Right cardiac atrium (tissue), 5 donors: Measurements from ENCODE around the gene DRD3. TPM values are rescaled to one million over a fixed set of nuclear protein-coding genes. Genes with fewer than 3 reads are reported as not detected.

Experiments
- ATAC-seq, 2 donors: fragments of 200-7000 bp; cut with Tn5 transposase; one replicate each; pipeline versions ENCODE4 v1.8.0 to v1.9.1; 2020; ENCODE audit warnings: moderate library complexity in 2 of 2, mild to moderate bottlenecking in 1 of 2
- DNase-seq, 3 donors: peaks; one replicate each; pipeline ENCODE4 v3.0.0-alpha.2; 2020
- H3K27ac ChIP-seq: one replicate; pipeline ENCODE4 v1.5.1; 2013; ENCODE audit warnings: mild to moderate bottlenecking, low read length, control low read depth, moderate library complexity
- H3K27me3 ChIP-seq: one replicate; pipeline ENCODE4 v1.6.1; 2013; ENCODE audit not compliant: control insufficient read depth, insufficient read depth
- H3K4me1 ChIP-seq: one replicate; pipeline ENCODE4 v1.6.1; 2013; ENCODE audit warnings: low read length; ENCODE audit not compliant: control insufficient read depth, insufficient read depth
- H3K4me3 ChIP-seq: one replicate; pipeline ENCODE4 v1.5.1; 2013; ENCODE audit warnings: low read length, control low read depth
- H3K9me3 ChIP-seq: one replicate; pipeline ENCODE4 v1.6.1; 2013; ENCODE audit warnings: low read length; ENCODE audit not compliant: control insufficient read depth
- WGBS: extraction: QIAGEN DNeasy Blood & Tissue Kit; methylation state at CpG from one replicate; pipeline ENCODE4 v1.1.7; 2013; 5-methylcytosine and 5-hydroxymethylcytosine counted together
- intact Hi-C, 4 donors: fragments of 100-400 bp; cut with DNase I; formaldehyde crosslinking; loops; one replicate each; pipeline versions ENCODE4 v1.11.0 to v1.14.0; 2022 to 2023
- polyA plus RNA-seq: library from polyadenylated mRNA; stranded (reverse); fragments of 200-250 nt; gene quantifications from one replicate; pipeline ENCODE4 v1.2.3, GENCODE V29; 2013
- total RNA-seq, 4 donors: library from RNA; stranded (reverse); fragmentation: NEBNext Ultra II Directional; extraction: Animal tissue kit (Norgen Biotek cat#: 25700); gene quantifications; one replicate each; pipeline ENCODE4 v1.2.1, GENCODE V29; 2021
- donor health status: healthy with polysubstance abuse.
- donor health status: DM: no; HTN: yes; CAD: no.
- donor health status: DM: no; HTN: no; CAD: no.
- donor health status: DM: no; HTN: yes; CAD: no; lungs with severe emphysema.
- donor health status: DM: yes; HTN: yes; CAD: no.

DRD3 gene
- total and polyA plus RNA-seq, 5 donors: not detected

DNA sequence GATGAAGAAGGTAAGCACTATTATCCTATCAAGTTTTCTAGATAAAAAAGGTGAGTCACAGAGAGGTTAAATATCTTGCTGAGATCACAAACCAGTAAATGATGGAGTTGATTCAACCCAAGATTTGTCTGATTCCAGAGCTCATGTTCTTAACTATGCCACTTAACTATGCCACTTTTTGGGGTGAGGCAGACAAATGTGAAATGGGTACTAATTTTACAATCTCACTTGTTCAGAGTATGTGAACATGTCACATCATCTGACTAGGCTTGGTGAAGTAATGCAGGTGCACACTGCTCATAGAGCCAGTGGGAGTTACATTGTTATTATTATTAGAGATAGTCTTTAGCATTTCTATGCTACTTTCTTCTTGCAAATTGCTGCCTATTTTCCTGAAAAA, 2.0 kb downstream of the DRD3 start:
- Histone ChIP-seq H3K4me3 (no peak overlapping the region), H3K9me3 (no peaks in the 10 kb centered on the region), H3K27ac (no peak overlapping the region), H3K27me3 (no peaks in the 10 kb centered on the region), H3K4me1 (no peaks in the 10 kb centered on the region)
- DNase-seq (no peak), ATAC-seq (no peak)
- intact Hi-C loops: no loop called here

DNA sequence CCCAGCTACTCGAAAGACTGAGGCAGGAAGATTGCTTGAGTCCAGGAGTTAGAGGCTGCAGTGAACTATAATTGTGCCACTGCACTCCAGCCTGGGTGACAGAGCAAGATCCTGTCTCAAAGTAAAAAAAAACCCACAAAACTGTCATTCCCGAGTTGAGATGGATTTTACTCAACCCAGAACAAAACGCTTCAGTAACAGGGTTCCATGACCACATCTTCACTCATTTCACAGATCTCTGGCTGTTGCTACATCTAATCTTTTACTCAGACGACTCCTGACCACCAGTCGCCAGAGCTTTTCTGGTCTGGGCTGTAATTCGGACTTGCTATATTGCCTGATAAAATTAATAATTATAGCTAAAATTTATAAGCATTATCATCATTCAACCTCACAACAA, 2.4 kb downstream of the DRD3 start:
- intact Hi-C loops: no loop called here
- Histone ChIP-seq H3K4me3 (no peak overlapping the region), H3K27me3 (no peaks in the 10 kb centered on the region), H3K27ac (no peak overlapping the region), H3K4me1 (no peaks in the 10 kb centered on the region), H3K9me3 (no peaks in the 10 kb centered on the region)
- ATAC-seq (no peak), DNase-seq (no peak)
- 76% methylated on average over 6 of the region's 6 CpGs for whole genome bisulfite sequencing

DNA sequence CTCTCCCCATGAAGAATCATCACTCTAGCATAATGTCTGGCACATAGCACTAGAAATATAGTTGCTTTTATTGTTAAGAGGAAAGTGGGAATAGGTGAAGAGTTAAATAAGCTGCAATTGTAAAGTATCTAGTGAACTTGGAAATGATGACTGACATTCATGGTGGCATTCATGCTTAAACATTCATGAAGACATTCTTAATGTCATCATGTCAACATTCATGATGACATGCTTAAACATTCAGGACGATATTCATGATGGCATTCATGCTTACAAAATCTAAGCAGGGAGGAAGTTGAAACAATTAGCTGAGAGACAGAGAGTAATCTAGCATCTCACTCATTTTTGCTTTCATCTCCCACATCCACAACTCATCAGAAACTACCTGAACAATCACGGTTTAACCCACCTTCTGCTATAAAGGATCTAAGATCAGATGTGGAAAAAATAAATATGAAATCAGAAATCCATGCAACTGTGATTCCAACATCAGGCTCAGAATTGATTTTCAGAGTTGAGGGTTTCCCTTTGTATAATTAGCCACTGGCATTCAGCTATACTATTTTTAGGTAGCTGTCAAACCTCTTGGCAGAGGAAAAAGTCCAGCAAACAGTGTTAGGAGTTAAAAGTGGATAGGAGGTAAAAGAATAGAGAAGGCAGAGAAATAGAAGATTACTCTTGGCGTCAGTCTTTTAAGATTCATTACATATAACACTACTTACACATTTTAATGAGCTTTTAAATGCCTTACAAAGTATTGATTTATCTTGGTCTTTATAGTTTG, 3.5 kb downstream of the DRD3 start:
- H3K9me3 ChIP-seq: no peaks in the 10 kb centered on the region
- H3K4me1 ChIP-seq: no peaks in the 10 kb centered on the region
- WGBS: 53% methylated on average over 3 of the region's 3 CpGs
- intact Hi-C loops: no loop called here
- no peak overlapping the region for H3K27ac ChIP-seq
- H3K27me3 ChIP-seq: no peaks in the 10 kb centered on the region
- ATAC-seq (no peak), DNase-seq (no peak)
- no peak overlapping the region for H3K4me3 ChIP-seq

DNA sequence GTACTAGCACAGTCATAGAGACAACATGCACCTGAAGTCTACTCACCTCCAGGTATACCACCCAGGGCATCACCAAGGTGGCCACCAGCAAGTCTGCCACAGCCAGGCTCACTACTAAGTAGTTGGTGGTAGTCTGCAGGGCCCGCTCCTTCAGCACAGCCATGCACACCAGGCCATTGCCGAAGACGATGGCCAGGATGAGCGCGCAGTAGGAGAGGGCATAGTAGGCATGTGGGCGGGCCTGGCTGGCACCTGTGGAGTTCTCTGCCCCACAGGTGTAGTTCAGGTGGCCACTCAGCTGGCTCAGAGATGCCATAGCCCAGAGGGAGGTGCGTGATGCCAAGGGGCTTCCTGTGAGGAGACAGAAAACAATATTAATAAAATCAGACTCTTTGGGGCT, 7.2 kb downstream of the DRD3 start:
- Histone ChIP-seq H3K27me3 (no peaks in the 10 kb centered on the region), H3K4me3 (no peak overlapping the region), H3K27ac (no peak overlapping the region), H3K9me3 (no peaks in the 10 kb centered on the region), H3K4me1 (peaks cover 2% of the 10 kb centered on the region)
- intact Hi-C loops: no loop called here
- ATAC-seq (no peak), DNase-seq (peak in 1 of 3 donors; percentile 30)
- WGBS: 91% methylated on average over 7 of the region's 7 CpGs

DNA sequence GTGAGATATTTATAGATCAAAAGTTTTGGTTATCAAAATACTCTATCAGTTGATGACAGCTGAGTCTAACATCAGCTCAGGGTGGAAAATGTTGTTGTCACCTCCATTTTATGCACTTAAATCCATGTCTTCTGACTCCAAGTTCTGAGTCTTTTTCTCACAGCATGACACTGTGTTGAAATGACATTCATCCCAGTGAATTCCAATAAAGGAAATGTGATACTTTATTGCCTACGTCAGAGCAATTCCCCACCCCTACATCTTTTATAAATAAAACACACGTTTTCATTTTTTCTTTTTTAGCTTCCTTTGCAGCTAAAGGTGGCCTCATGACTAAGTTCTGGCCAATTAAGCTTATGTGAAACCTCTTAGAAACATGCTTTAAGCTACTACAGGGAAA, 10.7 kb downstream of the DRD3 start:
- Histone ChIP-seq H3K27me3 (no peaks in the 10 kb centered on the region), H3K4me1 (peaks cover 2% of the 10 kb centered on the region), H3K4me3 (no peak overlapping the region), H3K9me3 (no peaks in the 10 kb centered on the region), H3K27ac (no peak overlapping the region)
- WGBS: 28% methylated on average over 2 of the region's 2 CpGs
- DNase-seq (no peak), ATAC-seq (no peak)
- intact Hi-C loops: no loop called here

DNA sequence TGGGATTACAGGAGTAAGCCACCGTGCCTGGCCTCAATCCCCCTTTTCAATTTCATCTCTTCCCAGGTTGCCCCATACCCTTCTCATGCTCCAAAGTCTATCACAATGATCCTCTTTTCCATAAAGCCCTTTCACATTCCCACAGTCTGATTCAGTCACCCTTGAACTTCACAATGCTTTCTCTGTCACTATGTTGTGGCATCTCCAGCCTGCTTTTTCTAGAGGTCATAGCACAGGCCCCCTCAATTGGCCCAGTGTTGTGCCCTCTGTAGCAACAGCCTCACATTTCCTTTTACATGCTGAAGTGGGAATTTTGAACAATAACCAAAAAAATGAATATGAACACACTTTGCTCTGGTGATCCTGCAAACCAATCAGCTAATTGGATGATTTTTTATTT, 21.5 kb downstream of the DRD3 start:
- WGBS: 96% methylated on average over 1 of the region's 1 CpG
- H3K4me1 ChIP-seq: no peaks in the 10 kb centered on the region
- no peak for ATAC-seq
- no peak overlapping the region for H3K27ac ChIP-seq
- no peaks in the 10 kb centered on the region for H3K9me3 ChIP-seq
- no peak overlapping the region for H3K4me3 ChIP-seq
- no peak for DNase-seq
- H3K27me3 ChIP-seq: no peaks in the 10 kb centered on the region
- intact Hi-C loops: no loop called here

DNA sequence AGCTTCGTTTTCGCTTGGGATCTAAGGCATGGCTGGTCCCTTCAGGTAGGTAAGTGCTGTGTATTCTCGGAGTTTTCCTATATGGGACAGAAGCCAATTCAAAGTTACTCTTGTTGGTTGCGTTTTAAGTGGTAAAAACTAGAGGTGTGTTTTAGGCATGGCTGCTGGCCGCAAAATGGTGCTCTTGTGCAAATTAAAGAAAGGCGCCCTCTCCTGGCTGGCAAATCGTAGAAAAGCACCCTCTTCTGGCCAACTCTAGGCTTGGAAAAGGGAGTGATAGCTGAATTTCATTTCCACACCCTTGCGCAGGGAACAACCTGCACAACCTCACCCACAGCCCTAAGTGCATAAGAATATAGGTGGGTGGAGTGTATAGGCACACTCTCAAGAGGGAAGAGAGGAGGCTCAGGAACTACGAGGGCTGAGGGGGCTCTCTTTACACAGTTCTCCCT, 23.5 kb downstream of the DRD3 start:
- peak in 1 of 3 donors; percentile 46 for DNase-seq
- intact Hi-C loops: no loop called here
- Histone ChIP-seq H3K9me3 (no peaks in the 10 kb centered on the region), H3K4me3 (no peak overlapping the region), H3K27ac (no peak overlapping the region), H3K4me1 (no peaks in the 10 kb centered on the region), H3K27me3 (no peaks in the 10 kb centered on the region)
- WGBS: 70% methylated on average over 9 of the region's 9 CpGs
- no peak for ATAC-seq

DNA sequence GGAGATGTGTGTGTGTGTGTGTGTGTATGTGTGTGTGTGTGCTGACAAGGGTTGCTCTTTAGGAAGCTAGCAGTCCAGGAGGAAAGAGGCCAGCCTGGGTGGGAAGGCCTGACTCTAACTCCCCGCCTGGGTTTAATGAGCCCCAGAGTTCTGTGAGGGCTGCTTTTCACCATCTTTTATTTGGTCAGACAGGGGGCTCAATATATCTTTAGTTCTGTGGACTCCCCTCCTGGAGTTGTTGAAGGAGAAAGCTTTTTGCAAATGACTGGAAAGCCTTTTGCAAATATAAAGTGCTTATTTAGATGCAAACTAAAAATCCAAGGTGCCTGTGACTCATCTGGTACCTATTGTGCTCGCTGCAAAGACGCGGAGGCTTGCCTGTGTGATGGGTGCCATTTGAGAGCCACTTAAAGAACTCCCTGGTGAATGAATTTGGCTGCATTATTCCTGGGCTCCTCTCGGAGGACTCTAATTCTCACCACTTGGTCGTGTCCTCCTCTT, 24.5 kb downstream of the DRD3 start:
- ATAC-seq (no peak), DNase-seq (no peak)
- Histone ChIP-seq H3K27me3 (no peaks in the 10 kb centered on the region), H3K4me3 (no peak overlapping the region), H3K9me3 (no peaks in the 10 kb centered on the region), H3K4me1 (no peaks in the 10 kb centered on the region), H3K27ac (no peak overlapping the region)
- 56% methylated on average over 6 of the region's 6 CpGs for WGBS
- intact Hi-C loops: no loop called here

DNA sequence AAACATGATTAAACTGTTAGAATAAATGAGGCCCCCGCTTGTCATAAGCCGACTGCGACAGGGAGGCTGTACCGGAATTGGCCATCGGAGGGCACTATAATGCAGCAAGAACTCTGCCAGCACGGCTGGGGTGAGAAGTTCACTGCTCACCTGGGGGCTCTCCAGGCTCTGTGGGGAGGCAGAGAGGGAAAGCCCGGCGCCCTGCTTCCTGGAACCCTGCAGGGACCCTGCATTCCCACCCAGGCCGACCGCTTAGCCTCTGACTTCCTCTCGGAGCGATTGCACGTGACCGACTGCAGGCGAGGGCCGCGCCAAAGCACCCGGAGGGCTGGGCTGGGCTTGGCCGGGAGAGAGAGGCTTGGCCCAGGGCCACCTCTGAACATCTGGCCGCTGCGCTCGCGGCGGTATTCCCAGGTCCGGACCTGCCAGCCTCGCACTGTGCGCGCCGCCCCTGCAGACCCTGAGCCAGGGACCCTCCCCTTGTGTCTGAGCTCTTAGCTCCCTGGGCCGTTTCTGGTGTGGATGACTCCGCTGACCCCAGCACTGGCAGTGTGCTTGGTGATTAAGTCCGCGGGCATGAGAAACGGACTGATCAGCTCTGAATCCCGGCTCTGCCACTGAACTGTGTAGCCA, 26.2 kb downstream of the DRD3 start:
- H3K27me3 ChIP-seq: no peaks in the 10 kb centered on the region
- DNase-seq (peak; percentile 82 to 92 (median 92)), ATAC-seq (peak; percentile 92 to 95)
- H3K27ac ChIP-seq: no peak overlapping the region
- no peaks in the 10 kb centered on the region for H3K4me1 ChIP-seq
- H3K4me3 ChIP-seq: peak overlapping the region; percentile 37
- WGBS: 3% methylated on average over 35 of the region's 35 CpGs
- intact Hi-C loops: no loop called here
- H3K9me3 ChIP-seq: no peaks in the 10 kb centered on the region

DNA sequence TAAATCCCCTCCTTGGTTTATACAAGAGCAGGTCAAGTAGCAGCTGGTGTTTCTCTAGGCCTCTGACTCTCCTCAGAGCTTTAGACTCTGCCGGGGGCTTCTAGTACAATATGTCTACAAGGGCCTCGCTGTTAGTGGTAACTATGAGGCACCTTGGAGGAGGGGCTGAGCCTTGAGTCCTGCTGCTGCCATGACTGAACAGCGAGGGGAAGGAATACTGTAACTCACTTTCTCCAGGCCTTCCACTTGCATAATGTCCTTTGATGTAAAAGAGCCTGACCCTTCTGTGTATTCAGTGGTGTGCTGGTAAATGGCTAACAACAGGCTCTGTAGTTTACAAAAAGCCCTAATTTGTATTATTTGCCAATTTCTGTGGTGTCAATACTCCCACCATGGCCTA, 27.8 kb downstream of the DRD3 start:
- 88% methylated on average over 3 of the region's 3 CpGs for WGBS
- Histone ChIP-seq H3K4me1 (no peaks in the 10 kb centered on the region), H3K4me3 (no peak overlapping the region), H3K27ac (no peak overlapping the region), H3K9me3 (no peaks in the 10 kb centered on the region), H3K27me3 (no peaks in the 10 kb centered on the region)
- no peak for ATAC-seq
- intact Hi-C loops: no loop called here
- no peak for DNase-seq

DNA sequence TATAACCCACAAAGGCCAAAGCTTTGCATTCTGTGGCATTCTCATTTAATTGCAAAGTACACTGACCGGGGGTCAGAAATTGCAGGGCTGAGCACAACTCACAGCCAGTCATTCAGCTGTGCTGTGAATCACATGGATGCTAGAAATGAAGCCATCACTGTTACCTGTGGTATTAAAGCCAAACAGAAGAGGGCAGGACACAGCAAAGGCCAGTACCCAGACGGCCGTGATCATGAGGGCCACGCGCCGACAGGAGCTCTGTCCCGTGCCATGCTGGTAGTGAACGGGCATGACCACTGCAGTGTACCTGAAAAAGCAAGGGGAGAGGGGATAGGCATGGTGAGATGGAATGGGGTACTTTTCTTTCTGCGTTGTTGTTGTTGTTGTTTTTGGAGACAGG, 31.6 kb downstream of the DRD3 start:
- H3K4me3 ChIP-seq: no peak overlapping the region
- no peak overlapping the region for H3K27ac ChIP-seq
- H3K9me3 ChIP-seq: no peaks in the 10 kb centered on the region
- no peaks in the 10 kb centered on the region for H3K27me3 ChIP-seq
- 84% methylated on average over 9 of the region's 9 CpGs for WGBS
- DNase-seq: no peak
- intact Hi-C loops: no loop called here
- ATAC-seq: no peak
- H3K4me1 ChIP-seq: no peaks in the 10 kb centered on the region
